ENCODE data around the gene ME2.

GRCh38 chr18:50836521-50836957 lies 42.4 kb upstream of the ME2 start:
- TF ChIP-seq SP1 (IDR thresholded peaks at IDR 0.05) (no peak), BHLHE40 (IDR thresholded peaks at IDR 0.05; ENCODE audit: borderline replicate concordance) (no peak), TARDBP (IDR thresholded peaks at IDR 0.05) (no peak), ELF4 (IDR thresholded peaks at IDR 0.05) (no peak), LEF1 (IDR thresholded peaks at IDR 0.05; ENCODE audit: borderline replicate concordance) (no peak), NFRKB (IDR thresholded peaks at IDR 0.05) (no peak), SUZ12 (IDR thresholded peaks at IDR 0.05) (no peak), FOXK2 (IDR thresholded peaks at IDR 0.05) (no peak)

All from HEK293T (cell line).